NT2/D1 (cell line): ENCODE measurements around the gene KLK15.

ENCODE experiments used
- SUZ12 ChIP-seq: IDR thresholded peaks from 2 replicates; pipeline ENCODE4 v1.6.1; 2011; ENCODE audit not compliant: insufficient read length, insufficient read depth; ENCODE audit errors: extremely low read depth
- YY1 ChIP-seq: IDR thresholded peaks from 2 replicates; pipeline ENCODE4 v1.6.1; 2011; ENCODE audit not compliant: insufficient read length, insufficient read depth
- ZNF274 ChIP-seq: IDR thresholded peaks from 2 replicates; pipeline ENCODE4 v1.6.1; 2011; ENCODE audit warnings: mild to moderate bottlenecking, low read depth, low read length

DNA sequence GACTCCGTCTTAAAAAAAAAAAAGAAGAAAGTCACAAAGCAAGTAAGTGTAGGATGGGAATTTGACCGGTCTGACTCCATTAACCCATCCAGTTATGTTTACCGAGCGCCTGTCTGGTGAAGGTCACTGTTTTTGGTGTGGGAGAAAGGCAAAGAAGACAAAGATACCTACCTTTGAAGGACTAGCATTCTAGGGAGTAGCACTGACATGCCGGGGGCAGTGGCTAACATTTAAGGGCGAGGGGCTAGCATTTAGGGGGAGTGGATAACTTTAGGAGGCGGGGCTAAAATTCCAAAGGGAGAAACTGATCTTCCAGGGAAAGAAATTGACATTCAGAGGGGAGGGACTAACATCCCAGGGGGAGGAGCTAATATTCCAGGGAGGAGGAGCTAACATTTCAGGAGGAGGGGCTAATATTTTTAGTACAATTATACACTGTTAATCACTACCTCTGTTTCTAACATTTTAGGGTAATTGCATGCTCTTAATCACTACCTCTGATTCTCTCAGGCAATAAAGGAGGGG is 54.4 kb downstream of the KLK15 start:
- TF ChIP-seq ZNF274: no peak
- TF ChIP-seq YY1: no peak
- TF ChIP-seq SUZ12: no peak
